Femur (tissue), 1 donor: ENCODE measurements around the gene UNC13C.
A peak's percentile ranks its signal among the peaks of the same experiment; 100 is the strongest.

Source experiments
- DNase-seq: peaks from one replicate; pipeline ENCODE4 v3.0.0-alpha.2; 2017

UNC13C gene

DNA sequence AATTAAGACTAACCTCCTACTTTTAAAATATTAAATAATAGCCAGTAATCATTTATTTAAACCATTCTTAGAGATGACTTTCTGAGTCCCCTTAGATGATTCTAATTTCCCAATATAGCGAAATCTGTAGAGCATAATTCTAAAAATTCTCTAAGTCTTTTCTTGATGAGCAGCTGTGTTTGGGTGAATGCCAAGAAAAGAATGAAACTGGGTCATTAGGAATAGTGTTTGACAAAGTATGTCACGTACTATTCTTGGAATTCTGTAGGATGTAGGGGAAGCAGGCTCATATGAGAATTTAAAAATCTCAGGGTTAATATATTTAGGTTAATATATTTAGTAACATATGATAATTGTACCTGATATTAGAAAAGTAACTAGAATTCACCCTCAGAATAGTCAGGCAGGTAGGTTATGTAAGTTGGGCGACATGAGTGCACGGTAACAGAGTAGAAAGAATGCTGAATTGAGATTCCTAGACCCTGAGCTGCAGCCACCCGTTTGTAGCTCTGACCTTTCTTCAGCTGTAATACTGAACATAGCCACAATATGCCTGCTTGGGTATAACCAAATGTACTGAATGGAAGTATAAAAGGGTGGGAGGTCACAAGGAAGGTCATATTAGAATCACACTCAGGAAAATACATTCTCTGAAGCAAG lies 524.3 kb downstream of the UNC13C start:
- DNase-seq: no peak

GRCh38 chr15:54504695-54505094 lies 526.5 kb downstream of the UNC13C start:
- no peak for DNase-seq

- DNase-seq: no peak
Observed at GRCh38 chr15:54506977-54507524, 528.8 kb downstream of the UNC13C start.

DNA sequence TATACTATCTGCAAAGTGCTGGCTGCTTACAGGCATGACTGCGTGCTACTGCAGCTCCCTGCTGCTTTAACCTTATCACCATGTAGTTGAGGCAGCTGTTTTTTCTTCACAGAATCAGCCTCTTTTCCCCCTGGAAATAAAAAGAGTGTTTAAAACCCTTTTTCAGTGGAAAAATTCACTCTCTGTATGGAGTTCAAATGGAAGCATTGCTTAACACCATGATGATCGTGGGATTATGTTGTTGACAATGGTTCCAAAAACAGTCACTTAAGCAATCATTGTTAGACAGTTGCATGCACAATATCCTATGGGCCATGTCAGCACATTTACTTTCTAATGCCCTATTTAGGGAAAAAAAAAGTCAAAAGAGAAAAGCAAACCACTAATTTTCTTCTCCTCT lies 536.4 kb downstream of the UNC13C start:
- DNase-seq: no peak

DNA sequence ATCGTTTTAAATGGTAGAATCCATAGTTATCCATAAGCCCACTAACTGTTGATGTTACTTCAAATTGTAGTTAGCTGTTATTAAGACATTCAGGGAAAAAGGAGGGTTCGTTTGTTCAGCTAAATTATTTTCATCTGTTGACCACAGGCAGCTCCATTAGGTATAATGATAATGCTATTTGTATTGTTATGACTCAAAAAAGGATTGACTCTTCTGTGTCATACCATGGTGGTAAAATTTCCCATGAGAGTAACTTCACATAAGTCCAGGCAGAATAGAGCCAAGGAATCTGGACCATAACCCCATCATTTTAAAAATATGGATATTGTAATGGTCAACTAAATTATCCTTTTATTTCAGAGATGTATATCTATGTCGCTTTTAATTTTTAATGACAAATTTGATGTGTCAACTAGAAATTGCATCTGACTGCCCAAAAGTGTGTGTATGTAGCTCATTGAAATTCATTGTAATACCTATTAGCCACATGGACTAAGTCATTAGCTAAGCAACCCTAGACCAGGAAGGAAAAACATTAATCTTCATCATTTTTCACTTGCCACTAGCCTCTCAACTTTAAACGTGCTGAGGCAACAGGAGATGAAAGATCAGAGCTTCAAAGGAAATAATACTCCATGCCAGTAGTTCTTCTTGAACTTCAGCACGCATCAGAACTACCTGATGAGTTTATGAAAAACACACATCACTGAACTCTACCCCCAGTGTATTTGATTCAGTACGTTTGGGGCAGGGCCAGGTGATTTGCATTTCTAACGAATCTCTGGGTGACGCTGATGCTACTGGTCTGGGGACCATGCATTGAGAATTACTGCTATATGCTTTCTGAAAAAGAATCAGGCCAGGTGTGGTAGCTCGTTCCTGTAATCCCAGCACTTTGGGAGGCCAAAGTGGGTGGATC lies 537.7 kb downstream of the UNC13C start:
- DNase-seq: no peak

DNA sequence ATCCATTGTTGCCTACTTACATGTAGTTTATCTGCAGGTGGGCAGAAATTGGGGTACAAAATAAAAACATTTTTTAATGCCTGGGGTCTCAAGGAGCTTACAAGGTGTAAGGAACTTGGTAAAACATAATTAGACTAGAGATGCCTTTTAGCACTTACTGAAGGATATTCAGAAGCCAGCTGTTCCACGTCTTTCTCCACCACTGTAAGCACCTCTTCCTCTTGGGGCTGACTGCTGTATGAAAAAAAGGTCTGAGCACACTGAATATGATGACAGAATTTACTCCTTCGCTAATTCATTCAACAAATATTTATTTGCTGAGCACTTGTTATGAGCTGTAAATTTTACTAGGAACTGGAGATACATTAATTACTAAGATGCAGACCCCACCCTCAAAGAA lies 539.1 kb downstream of the UNC13C start:
- no peak for DNase-seq

GRCh38 chr15:54518156-54518882 lies 540.1 kb downstream of the UNC13C start:
- no peak for DNase-seq

- DNase-seq: no peak
Observed at GRCh38 chr15:54519577-54519976, 541.3 kb downstream of the UNC13C start.

DNA sequence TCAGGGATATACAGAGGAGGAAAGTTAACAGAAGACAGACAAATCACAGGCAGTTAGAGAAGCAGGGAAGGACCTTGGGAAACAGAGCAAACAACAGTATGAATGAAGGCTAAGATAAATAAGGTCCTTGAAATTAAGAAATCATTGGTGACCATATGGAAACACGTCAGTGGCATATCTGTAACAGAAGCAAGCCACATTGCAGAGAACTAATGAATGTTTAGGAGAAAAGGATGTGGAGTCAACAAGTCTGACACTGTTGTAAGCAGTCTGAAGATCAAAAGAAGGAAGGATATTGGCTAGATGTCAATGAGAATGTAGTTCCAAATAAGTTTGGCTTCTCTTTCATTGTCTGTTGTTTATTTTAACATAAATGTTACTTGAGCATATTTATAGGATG lies 542.4 kb downstream of the UNC13C start:
- DNase-seq: no peak

- DNase-seq: no peak
Observed at GRCh38 chr15:54521206-54521605, 543.0 kb downstream of the UNC13C start.

DNA sequence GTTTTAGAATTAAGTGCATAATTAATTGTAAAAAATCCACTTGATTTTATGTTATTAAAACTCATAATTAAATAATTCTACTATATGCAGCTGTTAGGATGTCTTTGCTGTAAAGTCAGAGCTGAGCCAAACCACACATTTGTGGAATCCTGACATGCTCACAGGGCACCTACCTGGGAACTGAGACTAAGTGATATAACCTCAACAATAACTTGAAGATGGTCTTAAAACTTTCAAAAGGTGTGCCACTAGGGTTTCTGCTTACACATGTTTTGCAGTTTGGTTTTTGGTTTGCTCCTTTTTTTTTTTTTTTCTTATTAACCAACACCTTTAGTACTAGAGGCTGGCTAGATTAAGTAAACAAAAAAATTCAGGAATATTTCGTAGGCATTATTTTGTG lies 549.8 kb downstream of the UNC13C start:
- DNase-seq: no peak

- peak; percentile 17 for DNase-seq
Observed at GRCh38 chr15:54540721-54541120, 562.5 kb downstream of the UNC13C start.

DNA sequence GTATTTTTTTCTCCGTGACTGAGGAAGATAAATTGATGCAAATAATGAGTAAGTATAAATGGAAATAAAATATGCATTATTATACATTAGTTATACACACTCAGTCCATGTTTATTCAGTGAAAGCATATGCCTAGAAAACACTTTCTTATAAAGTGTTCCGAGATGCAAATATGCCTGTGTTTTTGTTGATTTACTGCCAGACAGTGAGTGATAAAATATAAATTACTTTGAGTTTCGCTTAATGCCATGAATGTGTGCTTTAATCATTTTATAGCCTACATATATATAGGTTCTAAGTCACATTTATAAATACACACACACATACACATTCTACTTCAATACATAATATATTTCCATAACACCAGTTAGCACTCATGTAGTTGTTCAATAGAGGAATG lies 569.2 kb downstream of the UNC13C start:
- DNase-seq: no peak

DNA sequence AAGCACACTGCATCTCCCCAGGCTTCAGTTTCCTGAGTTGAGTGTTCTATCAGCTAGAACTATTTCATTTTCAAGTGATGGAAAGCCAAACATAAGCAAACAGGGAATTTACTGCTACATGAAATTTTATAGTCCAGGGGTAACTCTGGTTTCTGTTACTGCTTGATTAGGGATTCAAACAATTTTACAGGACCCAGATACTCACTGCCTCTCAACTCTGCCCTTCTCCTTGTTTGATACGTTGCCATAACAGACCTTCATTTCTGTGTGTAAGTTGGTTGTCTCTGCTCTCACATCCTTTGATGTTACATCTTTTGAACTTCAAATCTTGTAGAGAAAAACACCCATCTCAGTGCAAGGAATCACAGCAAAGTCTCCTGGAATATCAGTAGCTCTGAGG lies 572.7 kb downstream of the UNC13C start:
- DNase-seq: no peak

GRCh38 chr15:54556231-54556630 lies 578.0 kb downstream of the UNC13C start:
- DNase-seq: no peak

DNA sequence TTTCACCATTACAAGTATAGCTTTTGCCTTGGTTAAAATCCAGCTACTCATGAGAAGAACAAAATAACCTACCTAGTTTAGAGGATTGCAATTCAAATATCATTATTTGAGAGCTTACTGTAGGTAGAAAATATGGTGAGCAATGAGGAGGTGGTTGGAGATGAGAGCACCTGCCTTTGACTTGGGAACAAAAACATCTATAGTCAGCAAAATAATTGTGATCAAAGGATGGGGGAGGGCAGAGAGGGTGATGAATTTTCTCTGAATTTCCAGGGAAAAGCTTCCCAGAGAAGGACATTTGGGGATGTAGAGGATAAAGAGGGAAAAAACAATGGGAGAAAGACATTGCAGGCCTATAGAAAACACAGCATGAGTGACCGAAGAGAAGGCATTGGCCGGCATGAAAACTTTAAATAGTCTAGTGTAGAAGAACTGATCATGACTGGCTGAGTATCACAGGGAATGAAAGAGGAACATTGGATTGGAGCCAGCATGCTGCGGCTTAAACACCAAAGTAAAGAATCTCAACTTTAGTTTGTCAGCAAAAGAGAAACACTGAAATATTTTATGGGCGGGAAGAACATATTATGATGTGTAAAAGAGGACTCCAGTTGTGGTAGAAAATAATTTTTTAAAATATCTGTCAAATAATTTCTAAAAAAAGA lies 581.3 kb downstream of the UNC13C start:
- peak; percentile 31 for DNase-seq

DNA sequence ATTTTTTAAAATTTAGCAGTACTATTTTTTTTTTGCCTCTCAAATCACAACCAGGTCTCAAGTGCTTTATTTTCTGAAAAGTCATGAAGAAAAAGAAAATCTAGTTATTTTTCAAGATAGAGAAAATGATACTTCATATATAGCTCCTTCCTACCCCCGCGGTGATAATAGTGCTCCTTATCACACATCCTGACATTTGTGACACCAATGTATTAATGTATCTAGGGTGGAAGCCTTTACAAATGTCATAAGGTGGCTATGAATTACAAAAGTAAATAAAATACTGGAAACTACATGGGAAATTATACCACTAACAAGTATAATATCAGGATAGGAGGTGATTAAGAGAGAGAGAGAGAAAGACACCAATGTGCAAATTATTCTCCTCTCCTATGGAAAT lies 582.2 kb downstream of the UNC13C start:
- DNase-seq: no peak

DNA sequence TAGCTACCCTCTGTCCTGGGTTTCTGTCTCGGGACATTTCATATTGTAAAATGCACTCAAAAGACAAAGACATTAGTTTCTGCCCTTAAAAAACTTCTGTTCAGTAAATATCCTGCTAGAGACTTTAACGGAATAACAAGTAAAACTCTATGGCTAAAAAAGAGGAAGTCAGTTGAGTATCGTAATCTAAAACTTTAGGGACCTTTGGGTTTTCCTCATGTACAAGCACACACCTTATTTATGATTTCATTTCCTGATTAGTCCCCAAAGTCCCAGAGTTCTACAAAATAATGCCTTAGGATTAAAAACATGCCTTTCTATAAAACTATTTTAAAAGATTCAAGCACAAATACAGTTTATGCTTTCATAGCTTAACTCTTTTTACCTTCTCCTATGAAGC lies 585.9 kb downstream of the UNC13C start:
- no peak for DNase-seq

GRCh38 chr15:54566654-54567053 lies 588.4 kb downstream of the UNC13C start:
- no peak for DNase-seq

- DNase-seq: no peak
Observed at GRCh38 chr15:54567408-54568035, 589.3 kb downstream of the UNC13C start.

GRCh38 chr15:54568381-54568780 lies 590.1 kb downstream of the UNC13C start:
- DNase-seq: no peak

- no peak for DNase-seq
Observed at GRCh38 chr15:54571576-54571975, 593.3 kb downstream of the UNC13C start.
